Measurements from ENCODE around the gene PDE4A.

Gene PDE4A

DNA sequence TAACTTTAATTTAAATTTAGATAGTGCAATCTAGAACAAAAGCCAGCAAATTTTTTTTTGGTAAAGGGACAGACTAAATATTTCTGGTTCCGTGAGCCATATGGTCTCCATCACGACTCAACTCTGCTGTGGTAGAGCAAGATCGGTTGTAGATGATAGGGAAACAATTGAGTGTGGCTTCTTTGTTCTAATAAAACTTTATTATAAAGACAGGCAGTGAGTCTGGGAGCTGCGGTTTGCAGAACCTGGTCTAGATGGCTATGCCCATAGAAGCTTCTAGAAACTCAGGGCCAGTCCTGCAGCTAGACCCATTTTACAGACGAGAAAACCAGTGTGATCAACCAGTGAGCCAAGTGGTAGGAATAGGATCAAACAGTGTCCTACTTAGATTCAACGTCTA is 28.2 kb upstream of the PDE4A start:
- no peak for TF ChIP-seq FOXM1 (IDR thresholded peaks at IDR 0.05; ENCODE audit: borderline replicate concordance, low read depth)
- no peak for TF ChIP-seq CEBPB (IDR thresholded peaks at IDR 0.05)
- no peak for TF ChIP-seq CREB1 (IDR thresholded peaks at IDR 0.05; ENCODE audit: low read depth)
- no peak for TF ChIP-seq TEAD4 (IDR thresholded peaks at IDR 0.05)
- TF ChIP-seq, protein P1, sequence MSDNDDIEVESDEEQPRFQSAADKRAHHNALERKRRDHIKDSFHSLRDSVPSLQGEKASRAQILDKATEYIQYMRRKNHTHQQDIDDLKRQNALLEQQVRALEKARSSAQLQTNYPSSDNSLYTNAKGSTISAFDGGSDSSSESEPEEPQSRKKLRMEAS (IDR thresholded peaks at IDR 0.05), result no peak
- no peak for TF ChIP-seq TCF12 (IDR thresholded peaks at IDR 0.05; ENCODE audit: low read depth)
- TF ChIP-seq, protein P2, sequence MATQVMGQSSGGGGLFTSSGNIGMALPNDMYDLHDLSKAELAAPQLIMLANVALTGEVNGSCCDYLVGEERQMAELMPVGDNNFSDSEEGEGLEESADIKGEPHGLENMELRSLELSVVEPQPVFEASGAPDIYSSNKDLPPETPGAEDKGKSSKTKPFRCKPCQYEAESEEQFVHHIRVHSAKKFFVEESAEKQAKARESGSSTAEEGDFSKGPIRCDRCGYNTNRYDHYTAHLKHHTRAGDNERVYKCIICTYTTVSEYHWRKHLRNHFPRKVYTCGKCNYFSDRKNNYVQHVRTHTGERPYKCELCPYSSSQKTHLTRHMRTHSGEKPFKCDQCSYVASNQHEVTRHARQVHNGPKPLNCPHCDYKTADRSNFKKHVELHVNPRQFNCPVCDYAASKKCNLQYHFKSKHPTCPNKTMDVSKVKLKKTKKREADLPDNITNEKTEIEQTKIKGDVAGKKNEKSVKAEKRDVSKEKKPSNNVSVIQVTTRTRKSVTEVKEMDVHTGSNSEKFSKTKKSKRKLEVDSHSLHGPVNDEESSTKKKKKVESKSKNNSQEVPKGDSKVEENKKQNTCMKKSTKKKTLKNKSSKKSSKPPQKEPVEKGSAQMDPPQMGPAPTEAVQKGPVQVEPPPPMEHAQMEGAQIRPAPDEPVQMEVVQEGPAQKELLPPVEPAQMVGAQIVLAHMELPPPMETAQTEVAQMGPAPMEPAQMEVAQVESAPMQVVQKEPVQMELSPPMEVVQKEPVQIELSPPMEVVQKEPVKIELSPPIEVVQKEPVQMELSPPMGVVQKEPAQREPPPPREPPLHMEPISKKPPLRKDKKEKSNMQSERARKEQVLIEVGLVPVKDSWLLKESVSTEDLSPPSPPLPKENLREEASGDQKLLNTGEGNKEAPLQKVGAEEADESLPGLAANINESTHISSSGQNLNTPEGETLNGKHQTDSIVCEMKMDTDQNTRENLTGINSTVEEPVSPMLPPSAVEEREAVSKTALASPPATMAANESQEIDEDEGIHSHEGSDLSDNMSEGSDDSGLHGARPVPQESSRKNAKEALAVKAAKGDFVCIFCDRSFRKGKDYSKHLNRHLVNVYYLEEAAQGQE (IDR thresholded peaks at IDR 0.05; ENCODE audit: low read depth), result no peak
- TF ChIP-seq RAD21 (IDR thresholded peaks at IDR 0.05; ENCODE audit: low read depth), result no peak
- TF ChIP-seq, protein P3, sequence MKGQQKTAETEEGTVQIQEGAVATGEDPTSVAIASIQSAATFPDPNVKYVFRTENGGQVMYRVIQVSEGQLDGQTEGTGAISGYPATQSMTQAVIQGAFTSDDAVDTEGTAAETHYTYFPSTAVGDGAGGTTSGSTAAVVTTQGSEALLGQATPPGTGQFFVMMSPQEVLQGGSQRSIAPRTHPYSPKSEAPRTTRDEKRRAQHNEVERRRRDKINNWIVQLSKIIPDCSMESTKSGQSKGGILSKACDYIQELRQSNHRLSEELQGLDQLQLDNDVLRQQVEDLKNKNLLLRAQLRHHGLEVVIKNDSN (IDR thresholded peaks at IDR 0.05), result no peak
- no peak for TF ChIP-seq TAF1 (IDR thresholded peaks at IDR 0.05; ENCODE audit: low read depth)
- TF ChIP-seq NFIC (IDR thresholded peaks at IDR 0.05), result no peak
- no peak for TF ChIP-seq YY1 (IDR thresholded peaks at IDR 0.05; ENCODE audit: low read depth)
- TF ChIP-seq EP300 (IDR thresholded peaks at IDR 0.05; ENCODE audit: borderline replicate concordance), result no peak
- no peak for TF ChIP-seq ZBTB7A (IDR thresholded peaks at IDR 0.05; ENCODE audit: low read depth)
- TF ChIP-seq EGR1 (IDR thresholded peaks at IDR 0.05), result no peak

DNA sequence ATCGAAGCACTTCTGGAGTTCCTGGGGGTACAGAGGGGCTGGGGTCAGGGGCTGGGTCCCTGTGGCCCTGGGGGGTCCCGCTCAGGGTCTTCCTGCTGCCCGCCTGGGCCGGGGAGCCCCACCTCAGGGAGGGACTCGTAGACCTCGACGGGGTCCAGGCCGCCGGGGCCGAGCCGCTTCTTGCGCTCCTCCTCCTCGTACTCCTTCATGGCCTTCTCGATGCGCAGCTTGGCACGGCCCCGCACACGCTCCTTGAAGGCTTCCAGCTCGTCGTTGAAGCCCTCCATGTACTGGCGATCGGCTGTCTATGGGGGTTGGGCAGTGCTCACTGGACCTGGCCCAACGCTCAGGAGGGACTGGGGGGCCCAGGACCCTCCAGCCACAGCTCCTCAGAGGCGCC is 27.2 kb upstream of the PDE4A start:
- TF ChIP-seq, protein P2 (IDR thresholded peaks at IDR 0.05; ENCODE audit: low read depth), result no peak
- TF ChIP-seq RAD21 (IDR thresholded peaks at IDR 0.05; ENCODE audit: low read depth) (no peak), FOXM1 (IDR thresholded peaks at IDR 0.05; ENCODE audit: borderline replicate concordance, low read depth) (no peak), YY1 (IDR thresholded peaks at IDR 0.05; ENCODE audit: low read depth) (no peak), TAF1 (IDR thresholded peaks at IDR 0.05; ENCODE audit: low read depth) (no peak), EGR1 (IDR thresholded peaks at IDR 0.05) (no peak), TEAD4 (IDR thresholded peaks at IDR 0.05) (no peak), NFIC (IDR thresholded peaks at IDR 0.05) (no peak), TCF12 (IDR thresholded peaks at IDR 0.05; ENCODE audit: low read depth) (no peak), EP300 (IDR thresholded peaks at IDR 0.05; ENCODE audit: borderline replicate concordance) (no peak)
- TF ChIP-seq, protein P1 (IDR thresholded peaks at IDR 0.05), result no peak
- TF ChIP-seq, protein P3 (IDR thresholded peaks at IDR 0.05), result no peak

DNA sequence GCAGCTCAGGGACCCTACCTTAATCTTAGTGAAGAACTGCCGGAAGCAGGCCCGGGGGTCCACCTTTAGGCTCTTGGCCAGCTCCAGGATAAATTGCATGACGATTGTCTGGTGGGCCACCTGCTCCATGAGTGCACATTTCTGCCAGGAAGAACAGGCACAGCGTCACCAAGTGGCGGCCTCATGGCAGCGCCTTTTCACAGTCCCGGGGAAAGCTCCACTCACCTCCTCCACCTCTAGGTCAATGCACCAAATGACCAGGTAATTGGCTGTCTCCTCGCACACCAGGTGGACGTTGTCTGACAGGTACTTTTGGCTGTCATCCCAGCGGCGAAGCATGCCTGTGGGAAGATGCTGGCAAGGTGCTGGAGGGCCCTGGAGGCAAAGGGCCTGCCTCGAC is 25.3 kb upstream of the PDE4A start:
- TF ChIP-seq TCF12 (IDR thresholded peaks at IDR 0.05; ENCODE audit: low read depth) (no peak), CEBPB (IDR thresholded peaks at IDR 0.05) (no peak), ZBTB7A (IDR thresholded peaks at IDR 0.05; ENCODE audit: low read depth) (no peak), CREB1 (IDR thresholded peaks at IDR 0.05; ENCODE audit: low read depth) (no peak), NFIC (IDR thresholded peaks at IDR 0.05) (no peak), TAF1 (IDR thresholded peaks at IDR 0.05; ENCODE audit: low read depth) (no peak), FOXM1 (IDR thresholded peaks at IDR 0.05; ENCODE audit: borderline replicate concordance, low read depth) (no peak)
- TF ChIP-seq, protein P3 (IDR thresholded peaks at IDR 0.05), result no peak
- TF ChIP-seq, protein P1 (IDR thresholded peaks at IDR 0.05), result no peak

DNA sequence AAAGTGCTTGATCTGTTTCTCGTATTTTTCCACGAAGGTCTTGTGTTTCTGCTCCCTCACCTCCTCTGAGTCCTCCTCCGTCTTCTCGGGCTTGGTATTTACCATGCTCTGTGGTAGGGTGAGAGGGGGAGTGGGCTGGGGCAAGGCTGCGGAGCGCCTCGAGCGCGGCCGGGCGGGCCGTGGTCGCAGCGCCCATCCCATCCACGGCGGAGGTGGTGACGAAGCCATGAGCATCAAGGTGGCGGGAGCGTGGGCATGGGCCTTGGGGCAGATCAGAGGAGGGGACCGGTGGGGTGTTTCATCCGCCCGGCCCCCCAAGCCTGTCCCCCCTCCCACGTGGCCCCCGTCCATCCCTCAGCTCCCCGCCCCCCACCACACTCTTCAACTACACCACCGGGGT is 24.9 kb upstream of the PDE4A start:
- TF ChIP-seq NFIC (IDR thresholded peaks at IDR 0.05) (no peak), YY1 (IDR thresholded peaks at IDR 0.05; ENCODE audit: low read depth) (no peak), EGR1 (IDR thresholded peaks at IDR 0.05) (no peak), EP300 (IDR thresholded peaks at IDR 0.05; ENCODE audit: borderline replicate concordance) (no peak), CREB1 (IDR thresholded peaks at IDR 0.05; ENCODE audit: low read depth) (no peak), FOXM1 (IDR thresholded peaks at IDR 0.05; ENCODE audit: borderline replicate concordance, low read depth) (no peak), RAD21 (IDR thresholded peaks at IDR 0.05; ENCODE audit: low read depth) (no peak), CEBPB (IDR thresholded peaks at IDR 0.05) (no peak), TCF12 (IDR thresholded peaks at IDR 0.05; ENCODE audit: low read depth) (no peak), TAF1 (IDR thresholded peaks at IDR 0.05; ENCODE audit: low read depth) (no peak), ZBTB7A (IDR thresholded peaks at IDR 0.05; ENCODE audit: low read depth) (no peak), TEAD4 (IDR thresholded peaks at IDR 0.05) (no peak)
- TF ChIP-seq, protein P3 (IDR thresholded peaks at IDR 0.05), result no peak
- TF ChIP-seq, protein P2 (IDR thresholded peaks at IDR 0.05; ENCODE audit: low read depth), result no peak
- TF ChIP-seq, protein P1 (IDR thresholded peaks at IDR 0.05), result no peak
